ENCODE measurements around the gene BMP7.

GRCh38 chr20:57262784-57263609 is 3.4 kb downstream of the BMP7 start:
- TF ChIP-seq NPAS2 (CRISPR knock-in tag; IDR thresholded peaks at IDR 0.05; ENCODE audit: borderline replicate concordance) (no peak), KAT8 (CRISPR knock-in tag; IDR thresholded peaks at IDR 0.05) (no peak), ZBTB7A (CRISPR knock-in tag; IDR thresholded peaks at IDR 0.05) (no peak), ZNF274 (CRISPR knock-in tag; IDR thresholded peaks at IDR 0.05) (no peak), EP300 (IDR thresholded peaks at IDR 0.05; ENCODE audit: low read depth in 2 of 2, low read length in 2 of 2) (no peak), EP300 (CRISPR knock-in tag; IDR thresholded peaks at IDR 0.05; ENCODE audit: borderline replicate concordance) (no peak), ZNF691 (CRISPR knock-in tag; IDR thresholded peaks at IDR 0.05; ENCODE audit: borderline replicate concordance, low read depth) (no peak)
- TF ChIP-seq, protein P1, sequence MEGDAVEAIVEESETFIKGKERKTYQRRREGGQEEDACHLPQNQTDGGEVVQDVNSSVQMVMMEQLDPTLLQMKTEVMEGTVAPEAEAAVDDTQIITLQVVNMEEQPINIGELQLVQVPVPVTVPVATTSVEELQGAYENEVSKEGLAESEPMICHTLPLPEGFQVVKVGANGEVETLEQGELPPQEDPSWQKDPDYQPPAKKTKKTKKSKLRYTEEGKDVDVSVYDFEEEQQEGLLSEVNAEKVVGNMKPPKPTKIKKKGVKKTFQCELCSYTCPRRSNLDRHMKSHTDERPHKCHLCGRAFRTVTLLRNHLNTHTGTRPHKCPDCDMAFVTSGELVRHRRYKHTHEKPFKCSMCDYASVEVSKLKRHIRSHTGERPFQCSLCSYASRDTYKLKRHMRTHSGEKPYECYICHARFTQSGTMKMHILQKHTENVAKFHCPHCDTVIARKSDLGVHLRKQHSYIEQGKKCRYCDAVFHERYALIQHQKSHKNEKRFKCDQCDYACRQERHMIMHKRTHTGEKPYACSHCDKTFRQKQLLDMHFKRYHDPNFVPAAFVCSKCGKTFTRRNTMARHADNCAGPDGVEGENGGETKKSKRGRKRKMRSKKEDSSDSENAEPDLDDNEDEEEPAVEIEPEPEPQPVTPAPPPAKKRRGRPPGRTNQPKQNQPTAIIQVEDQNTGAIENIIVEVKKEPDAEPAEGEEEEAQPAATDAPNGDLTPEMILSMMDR (CRISPR knock-in tag; IDR thresholded peaks at IDR 0.05): no peak
